GM18909 (cell line): ENCODE data around the gene ING5.
A peak's percentile ranks its signal among the peaks of the same experiment; 100 is the strongest.
"Not testable (repeated sequence)": the region's sequence is repeated elsewhere in the genome, so short reads cannot be mapped to it uniquely, and the experiment has no call there.

Experiments used
- ATAC-seq: cut with Tn5 transposase; IDR thresholded peaks from one replicate; pipeline ENCODE4 v1.9.1; 2021; ENCODE audit warnings: mild to moderate bottlenecking; ENCODE audit not compliant: unreplicated experiment, poor library complexity

The ING5 gene

DNA sequence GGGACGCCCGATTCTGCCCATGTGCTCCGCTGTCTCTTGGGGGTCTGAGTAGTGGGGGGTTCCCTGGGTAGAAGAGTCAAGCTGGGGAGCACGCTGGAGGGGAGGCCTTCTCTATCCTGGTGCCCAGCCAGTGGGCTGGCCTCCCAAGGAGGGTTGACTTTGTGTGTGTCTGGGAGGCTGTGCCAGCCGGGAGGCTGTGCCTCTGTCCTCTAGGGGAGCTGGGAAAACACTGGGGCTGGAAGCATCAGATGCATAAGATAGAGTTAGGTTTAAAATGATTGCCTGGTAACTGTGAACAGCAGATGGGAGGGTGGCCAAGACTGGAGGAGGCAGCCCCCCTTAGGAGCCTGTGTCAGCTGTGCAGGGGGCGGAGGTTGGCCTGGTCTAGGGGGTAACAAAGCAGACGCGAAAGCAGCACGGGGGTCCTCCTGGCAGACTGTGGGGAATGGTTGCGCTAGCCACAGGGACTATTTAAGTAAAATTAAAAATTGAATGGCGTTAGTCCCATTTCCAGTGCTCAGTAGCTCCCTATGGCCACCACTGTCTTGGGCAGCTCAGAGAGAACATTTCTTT is 1.3 kb downstream of the ING5 start:
- ATAC-seq: no peak

DNA sequence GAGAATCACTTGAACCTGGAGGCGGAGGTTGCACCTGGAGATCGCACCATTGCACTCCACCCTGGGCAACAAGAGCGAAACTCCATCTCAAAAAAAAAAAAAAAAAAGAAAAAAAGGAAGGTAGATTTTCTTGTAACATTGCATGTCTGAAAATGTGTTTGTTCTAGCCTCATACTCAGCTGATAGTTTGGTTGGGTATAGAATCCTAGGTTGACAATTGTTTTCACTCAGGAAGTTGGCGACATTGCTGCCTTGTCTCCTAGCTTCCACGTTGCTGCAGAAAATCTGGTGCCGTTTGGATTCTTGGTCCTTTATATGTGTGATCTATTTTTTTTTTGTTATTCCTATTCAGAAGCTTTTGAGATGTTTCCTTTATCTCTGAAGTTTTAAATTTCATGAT is 4.7 kb downstream of the ING5 start:
- ATAC-seq: no peak

DNA sequence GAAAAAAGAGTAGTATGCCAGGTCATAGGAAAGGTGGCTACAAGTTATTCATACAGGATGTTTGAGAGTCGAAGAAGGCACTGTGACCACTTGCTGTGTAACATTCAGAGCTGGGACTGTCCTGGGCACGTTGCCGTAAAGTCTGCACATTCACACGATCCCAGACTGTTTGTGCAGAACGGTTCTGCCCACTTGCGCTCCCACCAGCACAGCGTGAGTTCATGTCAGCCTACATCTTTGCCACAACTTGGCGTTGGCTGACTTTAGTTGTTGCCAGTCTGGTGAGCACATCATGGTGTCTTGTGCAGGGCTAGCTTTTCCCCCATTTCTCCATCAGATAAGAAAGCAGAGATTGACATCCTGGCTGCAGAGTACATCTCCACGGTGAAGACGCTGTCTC is 7.0 kb downstream of the ING5 start:
- ATAC-seq: no peak

DNA sequence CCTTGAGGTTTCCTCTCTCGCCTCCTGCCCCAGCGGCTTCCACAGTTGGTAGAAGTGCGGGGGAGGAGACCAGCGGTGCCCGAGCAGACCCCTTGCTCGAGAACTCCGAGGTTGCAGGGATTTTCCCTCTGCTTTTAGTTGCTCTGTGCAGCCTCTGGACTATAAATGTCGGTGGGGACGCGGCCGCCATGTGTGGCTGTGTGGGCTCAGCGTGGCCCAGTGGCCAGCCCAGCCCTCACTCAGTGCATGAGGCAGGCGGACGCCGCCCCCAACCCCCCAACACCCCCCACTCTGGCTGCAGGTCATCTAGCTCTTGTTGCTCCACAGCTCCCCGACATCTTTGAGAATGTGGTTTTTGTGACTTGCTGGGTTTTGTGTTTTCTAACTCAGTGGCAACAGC is 17.3 kb downstream of the ING5 start:
- ATAC-seq: no peak

DNA sequence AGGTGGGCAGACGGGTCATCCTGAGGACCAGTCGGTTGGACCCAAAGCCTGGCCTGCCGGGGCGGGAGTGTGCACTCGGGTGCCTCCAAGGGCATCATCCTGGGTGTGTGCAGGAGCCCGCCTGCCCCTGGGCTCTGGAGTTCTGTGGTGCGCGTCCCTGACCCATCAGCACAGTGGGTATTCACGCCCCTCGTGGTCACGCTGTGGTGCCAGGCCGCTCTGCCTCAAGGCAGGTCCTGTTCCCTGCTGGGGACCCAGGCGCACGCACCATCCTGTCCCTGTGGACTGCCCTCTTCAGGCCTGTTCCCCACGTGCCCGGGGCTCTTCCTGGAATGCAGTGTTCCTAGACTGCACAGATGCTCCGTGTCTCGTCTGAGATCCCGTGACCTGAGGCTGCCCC is 18.3 kb downstream of the ING5 start:
- no peak for ATAC-seq

DNA sequence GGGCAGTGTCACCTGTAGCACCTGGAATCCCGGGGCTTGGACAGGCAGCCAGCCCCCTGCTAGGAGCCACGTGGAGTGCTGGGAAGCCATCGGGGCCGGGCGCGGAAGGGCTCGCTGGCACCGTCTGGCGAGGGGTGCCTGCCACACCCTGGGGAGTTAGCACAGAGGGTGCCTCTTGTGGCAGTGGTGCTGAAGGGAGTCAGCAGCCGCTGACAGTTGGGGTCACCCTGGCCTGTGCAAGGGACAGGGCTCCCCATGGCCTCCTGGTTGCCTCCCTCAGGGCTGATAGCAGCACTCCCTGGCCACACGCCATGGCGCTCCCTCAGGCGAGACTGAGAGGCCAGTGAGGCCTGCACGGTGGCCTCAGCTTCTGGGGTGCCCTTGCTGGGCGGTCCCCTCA is 18.7 kb downstream of the ING5 start:
- ATAC-seq: no peak

DNA sequence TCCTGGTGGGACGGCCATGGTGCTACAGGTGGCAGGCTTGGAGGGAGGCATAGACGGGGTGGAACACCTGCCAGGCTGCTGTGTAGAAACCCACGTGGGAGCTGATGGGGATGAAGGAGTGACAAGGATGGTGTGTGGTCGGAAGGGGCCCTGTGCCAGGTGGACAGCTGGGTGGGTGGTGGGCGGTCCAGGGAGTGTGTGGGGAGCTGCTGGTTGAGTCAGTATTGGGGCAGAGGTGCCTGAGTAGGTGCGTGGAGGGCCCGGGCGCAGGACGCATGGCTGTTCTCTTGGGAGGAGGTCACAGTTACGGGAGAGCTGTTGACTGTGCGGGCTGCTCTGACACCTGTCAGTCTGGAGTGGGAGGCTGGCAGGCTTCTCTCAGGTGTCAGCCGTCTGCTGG is 20.0 kb downstream of the ING5 start:
- no peak for ATAC-seq

DNA sequence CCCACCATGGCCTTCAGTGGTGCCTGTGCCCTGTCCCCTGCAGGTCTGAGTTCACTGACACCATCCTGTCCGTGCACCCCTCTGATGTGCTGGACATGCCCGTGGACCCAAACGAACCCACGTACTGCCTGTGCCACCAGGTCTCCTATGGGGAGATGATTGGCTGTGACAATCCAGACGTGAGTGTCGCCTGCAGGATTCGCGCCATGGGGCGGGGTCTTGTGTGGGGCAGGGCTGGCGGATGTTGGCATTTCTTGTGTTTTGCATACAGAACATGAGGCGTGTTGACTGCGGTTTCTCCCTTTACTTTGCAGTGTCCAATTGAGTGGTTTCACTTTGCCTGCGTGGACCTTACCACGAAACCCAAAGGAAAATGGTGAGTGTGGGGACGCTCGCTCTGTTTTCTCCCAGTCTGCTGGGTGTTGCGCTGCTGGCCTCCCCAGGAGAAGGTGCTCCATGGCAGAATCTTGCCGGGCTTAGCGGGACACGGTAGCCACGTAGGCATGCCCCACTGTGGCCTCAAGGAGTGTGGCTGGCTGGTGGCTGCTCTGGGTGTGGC is 21.1 kb downstream of the ING5 start:
- no peak for ATAC-seq

DNA sequence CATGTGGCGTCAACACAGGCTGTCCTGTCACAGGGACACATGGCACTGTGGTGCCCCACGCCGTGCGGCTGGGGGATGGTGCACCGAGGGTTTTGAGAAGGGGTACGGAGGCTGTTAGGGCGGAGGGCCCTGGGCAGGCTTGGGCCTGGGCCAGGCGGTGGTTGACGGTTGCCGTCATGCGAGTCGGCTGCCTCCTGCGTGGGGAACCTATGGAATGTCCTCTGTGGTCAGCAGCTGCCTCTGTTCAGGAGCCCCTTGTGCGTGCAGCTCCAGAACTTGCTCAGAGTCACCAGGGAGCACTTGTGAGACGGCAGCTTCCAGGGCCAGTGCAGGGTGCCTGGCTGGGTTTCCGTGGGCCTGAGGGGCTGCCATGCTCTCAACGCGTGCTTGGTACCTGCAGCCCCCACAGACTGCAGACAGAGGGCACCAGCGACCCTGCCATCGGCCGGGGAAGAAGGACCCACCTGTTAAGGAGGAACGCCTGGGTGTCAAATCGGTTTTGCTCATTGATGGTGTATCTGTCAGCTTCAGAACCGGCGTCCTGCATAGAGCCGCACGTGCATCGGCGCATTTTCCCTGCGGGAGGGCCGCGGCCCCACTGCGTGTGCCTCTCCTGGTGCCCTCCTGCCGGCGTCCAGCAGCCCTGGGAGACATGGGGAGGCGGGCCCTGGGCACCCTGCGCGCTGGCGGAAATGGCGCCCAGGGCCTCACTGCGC is 22.6 kb downstream of the ING5 start:
- ATAC-seq: no peak

DNA sequence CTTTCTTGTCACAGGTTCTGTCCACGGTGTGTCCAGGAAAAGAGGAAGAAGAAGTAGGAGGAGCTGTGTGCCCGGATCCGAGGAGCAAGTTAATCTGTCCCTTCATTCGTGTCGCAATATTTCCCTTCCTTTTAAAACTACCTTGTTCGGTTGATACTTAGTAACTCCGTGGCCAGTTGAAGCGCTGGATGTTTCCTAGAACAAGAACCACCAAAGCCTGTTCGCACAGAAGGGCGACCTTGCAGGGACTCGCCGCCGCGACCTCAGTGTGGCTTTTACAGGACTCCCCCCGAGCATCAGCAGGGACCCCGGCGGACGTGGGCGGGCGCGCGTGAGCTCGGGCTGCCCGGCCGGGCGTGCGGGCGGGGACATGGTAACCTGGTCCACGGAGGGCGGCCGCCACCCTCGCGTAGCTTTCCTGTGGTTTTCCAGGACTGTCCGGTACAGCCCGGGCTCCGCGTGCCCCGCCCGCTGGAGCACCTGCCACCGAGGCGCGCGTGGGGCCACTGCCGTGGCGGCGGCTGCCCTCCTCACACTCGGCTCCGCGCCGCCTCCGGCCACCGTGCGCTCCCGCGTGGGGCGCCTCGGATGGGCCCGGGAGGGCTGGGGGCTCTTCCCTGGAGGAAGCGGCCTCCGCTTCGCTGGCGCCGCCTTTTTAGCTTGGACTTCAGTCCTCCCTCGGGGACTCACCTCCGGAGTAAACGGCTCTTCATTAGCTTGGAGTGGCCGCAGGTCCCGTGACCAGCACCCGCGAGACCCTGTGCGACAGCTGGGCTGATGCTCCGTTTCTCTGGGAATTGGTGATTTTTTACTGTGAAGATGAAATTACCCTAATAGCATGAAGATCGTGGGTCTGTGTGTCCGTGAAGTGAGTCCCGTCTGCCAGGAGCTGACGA is 23.4 kb downstream of the ING5 start:
- no peak for ATAC-seq

DNA sequence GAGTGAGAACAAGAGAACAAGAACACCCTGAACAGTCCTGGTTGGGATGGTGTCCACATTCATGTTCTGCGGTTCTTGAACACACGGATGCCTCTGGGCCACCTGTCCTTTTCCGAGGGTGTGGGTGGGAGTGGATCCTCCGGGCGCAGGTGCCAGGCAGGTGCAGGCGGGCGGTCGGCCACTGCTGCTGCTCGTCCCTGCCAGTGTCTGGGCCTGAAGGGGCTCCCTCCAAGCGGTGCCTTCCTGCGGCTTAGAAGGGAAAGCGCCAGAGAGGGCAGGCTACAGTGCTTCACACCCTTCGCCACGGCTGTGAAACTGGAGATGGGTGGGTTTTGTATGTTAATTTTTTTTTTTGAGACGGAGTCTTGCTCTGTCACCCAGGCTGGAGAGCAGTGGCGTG is 24.6 kb downstream of the ING5 start:
- ATAC-seq: no peak

DNA sequence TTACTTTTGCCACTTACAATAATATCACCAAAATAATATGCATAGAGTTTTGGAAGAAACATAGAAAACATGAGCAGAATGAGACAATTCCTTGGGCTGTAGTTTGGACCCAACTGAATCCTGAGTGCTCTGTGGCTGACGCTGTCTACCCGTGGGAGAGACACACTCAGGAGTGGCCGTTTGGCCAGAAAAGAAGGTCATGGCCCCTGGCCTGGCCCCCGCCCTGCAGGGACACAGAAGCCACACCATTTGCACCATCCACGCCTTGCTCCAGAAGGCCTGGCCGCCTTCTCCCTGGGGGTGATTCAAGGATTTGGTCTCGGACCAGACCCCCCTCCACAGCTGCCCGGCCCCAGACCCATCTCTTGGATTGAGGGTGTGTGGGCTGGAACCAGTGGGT is 26.2 kb downstream of the ING5 start:
- no peak for ATAC-seq

DNA sequence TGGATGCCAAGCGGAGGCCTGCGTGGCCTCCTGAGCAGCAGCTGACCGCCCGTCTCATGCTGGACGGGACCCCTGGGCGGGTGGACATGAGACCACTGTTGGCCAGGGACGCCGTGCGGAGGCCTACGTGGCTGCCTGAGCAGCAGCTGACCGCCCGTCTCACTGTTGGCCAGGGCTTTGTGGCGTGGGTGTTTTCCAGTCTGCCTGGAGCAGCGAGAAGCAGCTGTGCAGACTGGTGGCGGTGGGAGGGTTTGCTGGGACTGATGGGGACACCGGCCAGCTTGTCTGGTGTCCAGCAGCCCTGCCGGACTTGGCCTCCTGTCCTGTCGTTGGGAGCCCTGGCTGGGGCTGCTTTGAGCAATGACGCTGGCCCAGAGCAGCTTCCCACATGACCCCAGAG is 26.8 kb downstream of the ING5 start:
- ATAC-seq: no peak

DNA sequence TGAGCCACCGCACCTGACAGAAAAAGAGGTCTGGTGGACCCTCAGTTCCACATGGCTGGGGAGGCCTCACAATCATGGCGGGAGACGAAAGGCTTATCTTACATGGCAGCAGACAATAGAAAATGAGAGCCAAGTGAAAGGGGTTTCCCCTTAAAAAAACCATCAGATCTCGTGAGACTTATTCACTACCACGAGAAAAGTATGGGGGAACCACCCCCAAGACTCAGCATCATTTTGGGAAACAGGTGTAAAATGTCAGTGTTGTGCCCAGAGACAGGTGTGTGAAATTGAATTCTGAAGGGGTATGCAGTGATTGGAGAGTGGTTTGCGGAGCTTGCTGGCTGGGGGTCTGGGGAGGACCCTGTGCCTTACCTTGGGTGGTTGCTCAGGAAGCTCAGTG is 28.0 kb downstream of the ING5 start:
- ATAC-seq: no peak

DNA sequence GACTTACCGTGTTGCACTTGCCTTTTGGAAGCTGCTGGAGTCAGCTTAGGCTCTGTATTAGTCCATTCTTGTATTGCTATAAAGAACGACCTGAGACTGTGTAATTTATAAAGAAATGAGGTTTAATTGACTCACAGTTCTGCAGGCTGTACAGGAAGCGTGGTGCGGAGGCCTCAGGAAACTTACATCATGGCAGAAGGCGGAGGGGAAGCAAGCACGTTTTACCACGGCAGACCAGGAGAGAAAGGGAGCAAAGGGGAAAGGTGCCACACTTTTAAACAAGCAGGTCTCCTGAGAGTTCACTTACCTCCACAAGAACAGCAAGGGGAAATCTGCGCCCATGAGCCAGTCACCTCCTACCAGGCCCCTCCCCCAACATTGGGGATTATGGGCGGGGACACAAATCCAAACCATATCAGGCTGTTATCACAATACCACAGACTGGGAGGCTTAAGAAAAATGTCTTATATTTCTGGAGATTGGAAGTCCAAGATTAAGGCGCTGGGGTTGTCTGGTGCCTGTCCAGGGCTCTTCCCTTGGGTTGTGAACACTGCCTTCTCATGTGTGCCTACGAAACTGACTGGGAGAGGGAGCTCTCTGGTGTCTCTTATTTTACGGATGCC is 28.9 kb downstream of the ING5 start:
- ATAC-seq: no peak

DNA sequence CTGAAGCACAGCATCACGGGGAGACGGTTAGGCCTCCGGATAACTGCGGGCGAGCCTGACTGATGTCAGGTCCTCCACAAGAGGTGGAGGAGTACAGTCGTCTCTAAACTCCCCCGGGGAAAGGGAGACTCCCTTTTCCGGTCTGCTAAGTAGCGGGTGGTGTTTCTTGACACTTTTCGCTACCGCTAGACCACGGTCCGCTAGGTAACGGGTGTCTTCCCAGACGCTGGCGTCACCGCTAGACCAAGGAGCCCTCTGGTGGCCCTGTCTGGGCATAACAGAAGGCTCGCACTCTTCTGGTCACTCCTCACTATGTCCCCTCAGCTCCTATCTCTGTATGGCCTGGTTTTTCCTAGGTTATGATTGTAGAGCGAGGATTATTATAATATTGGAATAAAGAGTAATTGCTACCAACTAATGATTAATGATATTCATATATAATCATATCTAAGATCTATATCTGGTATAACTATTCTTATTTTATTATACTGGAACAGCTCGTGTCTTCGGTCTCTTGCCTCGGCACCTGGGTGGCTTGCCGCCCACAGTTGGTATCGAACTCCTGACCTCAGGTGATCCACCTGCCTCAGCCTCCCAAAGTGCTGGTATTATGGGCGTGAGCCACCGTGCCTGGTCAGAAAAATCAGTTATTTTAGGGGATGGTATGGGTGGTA is 30.8 kb downstream of the ING5 start:
- not testable (repeated sequence) for ATAC-seq

DNA sequence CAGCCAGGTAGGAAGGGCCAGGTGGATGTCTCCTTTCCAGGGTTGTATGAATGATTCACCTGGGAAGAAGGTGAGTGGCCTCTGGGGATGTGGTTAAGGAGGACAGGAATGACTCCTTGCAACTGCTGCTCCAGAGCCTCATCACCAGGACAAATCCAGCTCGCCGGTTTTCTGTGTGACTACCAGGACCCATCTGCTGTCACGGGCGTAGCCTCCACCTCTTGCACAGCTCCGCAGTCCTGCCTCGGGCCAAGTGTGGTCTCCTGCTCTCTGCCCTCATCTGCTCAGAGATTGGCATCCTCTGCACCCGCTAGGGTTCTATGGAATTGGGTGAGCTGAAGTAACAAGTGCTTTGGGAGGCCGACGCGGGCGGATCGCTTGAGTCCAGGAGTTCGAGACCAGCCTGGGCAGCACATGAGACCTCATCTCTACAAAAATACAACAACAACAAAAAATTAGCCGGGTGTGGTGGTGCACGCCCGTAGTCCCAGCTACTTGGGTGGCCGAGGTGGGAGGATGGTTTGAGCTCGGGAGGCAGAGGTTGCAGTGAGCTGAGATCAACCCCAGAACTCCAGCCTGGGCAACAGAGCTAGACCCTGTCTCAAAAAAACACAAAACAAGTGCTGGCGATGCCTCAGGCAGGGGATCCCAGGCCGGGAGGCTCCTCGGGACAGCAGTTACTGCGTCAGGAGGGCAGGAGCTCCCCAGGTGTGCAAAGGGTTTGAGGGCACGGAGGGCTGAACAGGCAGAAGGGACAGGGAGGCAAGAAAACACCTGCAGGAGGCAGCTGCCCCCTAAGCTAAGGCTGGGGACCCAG is 31.8 kb downstream of the ING5 start:
- ATAC-seq: no peak

DNA sequence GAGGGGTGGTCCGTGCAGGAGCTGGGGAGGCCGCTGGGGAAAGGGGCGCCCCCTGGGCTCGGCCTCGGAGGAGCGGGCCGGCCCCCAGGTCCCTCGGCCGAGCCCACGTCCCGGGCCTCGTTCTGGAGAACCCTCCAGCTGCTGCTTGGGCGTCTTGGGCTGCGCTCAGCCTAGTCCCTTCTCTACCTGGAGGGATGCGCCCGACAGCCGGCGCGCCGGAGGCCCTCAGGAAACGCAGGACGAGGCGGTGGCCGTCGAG is 32.3 kb downstream of the ING5 start:
- peak; percentile 23 for ATAC-seq

DNA sequence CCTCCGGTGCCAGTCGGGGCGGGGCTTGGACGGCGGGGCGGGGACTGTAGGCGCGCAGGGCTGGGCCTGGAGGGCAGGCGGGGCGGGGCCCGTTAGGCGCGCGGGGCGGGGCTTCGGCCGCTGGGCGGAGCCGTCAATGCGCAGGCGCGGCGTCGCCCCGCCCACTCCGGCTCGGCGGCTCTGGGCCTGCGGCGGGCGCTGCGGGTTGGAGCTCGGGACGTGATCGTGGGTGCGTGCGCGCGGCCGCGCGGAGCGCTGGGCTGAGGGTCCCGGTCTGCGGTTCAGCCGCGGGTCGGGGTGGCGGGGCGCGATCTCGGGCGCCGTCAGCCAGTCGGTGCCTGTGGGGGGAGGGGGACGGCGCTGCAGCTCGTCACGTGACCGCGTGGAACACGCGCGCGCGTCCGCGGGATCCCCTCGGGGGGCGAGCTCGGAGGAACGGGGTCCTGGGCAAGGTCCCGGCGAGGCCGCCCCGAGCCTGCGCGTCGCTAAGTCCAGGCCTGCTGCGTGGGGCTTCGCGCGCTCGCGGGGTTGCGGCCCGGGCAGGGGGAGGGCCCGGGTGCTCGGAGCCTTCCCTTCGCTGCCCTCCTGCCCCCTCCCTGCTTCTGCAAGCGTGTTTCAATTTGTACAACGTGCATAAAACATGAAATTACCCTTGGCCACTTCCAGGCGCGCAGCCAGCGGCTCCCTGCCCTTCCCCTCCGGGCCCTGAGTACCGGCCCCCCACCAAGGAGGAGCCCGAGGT is 32.8 kb downstream of the ING5 start, which contains the start of gene D2HGDH:
Gene D2HGDH (plus strand): TSS at position 164 of the 742 bp plus-strand sequence. CDS start 595 bp downstream, outside the sequence.
- ATAC-seq: peak; percentile 77
